NCI-H510A (cell line): ENCODE measurements around the gene BEND6.

Source experiments
- DNase-seq: peaks from one replicate; lab custom pipeline; 2025; lab: John Stamatoyannopoulos, UW

BEND6 gene

GRCh38 chr6:56940977-56941376 lies 13.9 kb upstream of the BEND6 start:
- no peak for DNase-seq

- DNase-seq: no peak
Observed at GRCh38 chr6:56944661-56945060, 10.2 kb upstream of the BEND6 start.

DNA sequence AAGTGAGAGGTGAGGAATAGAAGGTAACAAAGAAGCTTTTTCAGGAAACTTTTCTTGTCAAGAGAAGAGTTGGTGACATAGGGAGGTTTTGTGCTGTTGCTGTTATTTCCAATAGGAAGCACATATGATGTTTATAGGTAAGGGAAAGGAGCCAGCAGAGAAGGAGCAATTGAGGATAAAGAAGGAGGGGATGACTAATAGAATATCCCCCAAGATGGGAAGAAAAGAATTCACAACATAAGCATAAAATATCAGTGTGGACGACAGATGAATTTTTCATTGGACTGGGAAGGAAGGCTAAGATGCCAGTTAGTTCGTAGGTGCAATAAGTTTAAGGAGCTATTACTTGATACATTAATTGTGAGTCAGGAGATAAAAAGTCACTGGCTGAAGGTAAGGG lies 8.5 kb upstream of the BEND6 start:
- no peak for DNase-seq

DNA sequence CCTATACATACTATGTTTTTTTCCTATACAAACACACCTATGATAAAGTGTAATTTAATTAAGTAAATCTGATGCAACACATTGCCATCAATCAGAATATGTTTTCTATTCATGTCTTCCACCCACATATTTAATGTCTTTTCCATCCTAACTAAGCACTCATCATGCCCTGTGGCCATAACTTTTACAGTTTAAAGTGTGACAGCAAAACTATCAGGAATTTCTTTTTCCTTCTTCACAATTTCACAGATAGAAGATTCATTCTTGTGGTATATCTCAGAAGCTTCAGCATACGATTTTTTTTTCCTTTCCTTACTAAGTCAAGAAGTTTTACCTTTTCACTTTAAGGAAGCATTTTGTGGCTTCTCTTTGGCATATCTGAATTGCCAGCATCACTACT lies 7.0 kb upstream of the BEND6 start:
- DNase-seq: no peak

GRCh38 chr6:56949265-56949664 lies 5.6 kb upstream of the BEND6 start:
- DNase-seq: no peak

DNA sequence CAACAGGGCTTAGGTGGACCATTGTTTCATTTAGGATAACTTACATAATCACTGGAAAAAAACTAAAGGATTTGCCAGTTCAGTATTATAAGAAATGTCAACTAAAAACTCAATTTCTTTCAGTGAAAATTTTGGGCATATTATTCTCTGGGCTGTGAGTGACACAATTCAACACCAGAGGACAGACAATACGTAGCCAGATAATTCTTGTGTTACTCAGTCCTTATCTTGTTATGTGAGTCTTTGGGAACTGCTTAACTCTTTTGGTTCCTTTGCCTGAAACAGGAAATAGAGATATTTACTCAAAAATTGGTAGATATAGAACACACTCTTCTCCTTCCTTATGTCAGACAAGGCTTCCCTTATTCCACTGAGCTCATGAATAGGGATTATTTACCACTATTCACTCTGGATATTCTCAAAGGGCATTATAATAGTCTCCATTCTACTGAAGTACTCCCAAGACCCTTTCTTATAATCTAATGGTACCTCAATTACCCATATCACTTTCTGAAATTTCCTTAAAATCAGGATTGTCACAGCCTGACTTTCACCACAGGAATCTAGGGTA lies 4.9 kb upstream of the BEND6 start:
- no peak for DNase-seq

- DNase-seq: no peak
Observed at GRCh38 chr6:56951049-56951831, 3.7 kb upstream of the BEND6 start.

DNA sequence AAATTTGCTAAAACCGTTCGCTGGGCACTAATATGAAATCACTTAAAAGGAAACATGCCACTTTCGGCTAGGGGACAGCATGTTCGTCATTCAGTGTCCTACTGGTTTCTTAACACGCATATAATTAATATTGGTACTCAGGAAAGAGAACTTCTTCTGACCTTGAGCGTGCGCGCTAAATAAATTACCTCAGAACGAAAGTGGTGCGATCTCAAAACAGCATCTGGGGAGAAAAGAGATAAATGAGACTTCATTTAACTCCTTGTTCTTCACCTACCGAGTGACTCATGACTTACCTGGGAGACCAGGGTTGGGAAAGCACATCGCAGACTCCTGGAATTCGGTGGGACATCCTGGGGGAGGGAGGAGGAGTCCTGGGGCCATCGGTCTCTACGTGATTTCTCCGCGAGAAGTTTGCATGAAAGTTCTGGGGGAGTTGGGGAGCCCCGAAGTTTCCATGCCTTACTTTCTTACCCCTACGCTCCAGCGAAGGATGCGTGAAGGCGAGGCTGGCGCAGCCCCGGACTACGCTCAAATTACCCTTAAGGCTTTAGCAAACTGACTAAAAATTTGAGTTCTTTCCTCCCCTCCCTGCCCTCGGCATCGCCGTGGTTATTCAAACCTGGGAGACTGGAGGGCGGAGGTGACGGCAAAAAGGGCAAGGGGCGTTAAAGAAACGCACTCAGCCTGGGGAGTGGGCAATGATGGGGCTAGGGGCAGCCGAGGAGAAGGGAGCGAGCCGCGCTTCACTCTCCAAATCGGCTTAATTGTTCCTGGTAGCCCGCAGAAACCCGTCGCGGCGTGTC lies 1.1 kb upstream of the BEND6 start:
- DNase-seq: no peak

DNA sequence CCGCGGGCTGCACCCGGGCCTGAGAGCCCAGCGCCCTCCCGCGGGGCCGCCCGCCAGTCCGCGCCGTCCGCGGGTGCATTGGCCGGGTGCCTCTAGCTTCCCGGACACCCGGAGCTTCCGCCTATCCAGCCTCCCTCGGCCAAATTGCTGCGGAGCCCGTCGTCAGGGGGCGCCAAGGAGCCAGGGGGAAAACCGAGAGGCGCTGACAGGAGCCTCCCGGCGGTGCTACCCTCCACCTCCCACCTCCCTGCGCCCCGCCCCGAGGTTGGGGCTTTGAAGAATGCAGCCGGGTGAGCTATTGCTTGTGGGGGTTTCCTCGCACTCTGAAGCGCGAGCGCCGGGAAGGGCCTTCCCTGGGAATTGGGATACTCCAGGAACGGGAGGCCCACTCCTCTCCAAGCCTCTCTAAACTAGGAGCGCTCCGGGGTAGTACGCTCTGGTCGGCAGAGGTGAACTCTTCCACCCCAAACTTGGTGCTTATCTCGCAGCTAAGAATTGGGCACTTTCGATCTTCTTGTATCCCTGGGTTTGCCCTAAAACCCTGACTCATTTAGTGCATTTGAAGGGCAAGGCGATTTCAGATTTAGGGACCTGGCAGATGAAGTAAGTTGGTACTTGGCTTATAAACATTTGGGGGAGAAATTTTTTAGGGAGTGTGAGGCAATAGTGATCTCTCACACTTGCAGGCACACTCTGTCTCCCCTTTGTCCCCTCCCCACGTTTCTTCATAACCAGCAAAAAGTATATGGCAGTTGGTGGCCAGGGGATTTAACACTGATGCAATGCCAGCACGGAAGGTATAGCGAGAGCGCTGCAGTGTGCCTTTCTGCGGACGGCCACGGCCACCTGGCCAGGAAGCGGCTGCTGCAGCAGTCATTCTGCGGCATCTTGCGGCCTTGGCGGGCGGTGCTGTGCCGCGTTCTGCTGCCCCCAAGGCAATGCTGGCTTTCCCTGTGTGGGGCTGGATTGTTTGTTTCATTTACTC lies 556 bp downstream of the BEND6 start:
- peak; percentile 90 for DNase-seq

DNA sequence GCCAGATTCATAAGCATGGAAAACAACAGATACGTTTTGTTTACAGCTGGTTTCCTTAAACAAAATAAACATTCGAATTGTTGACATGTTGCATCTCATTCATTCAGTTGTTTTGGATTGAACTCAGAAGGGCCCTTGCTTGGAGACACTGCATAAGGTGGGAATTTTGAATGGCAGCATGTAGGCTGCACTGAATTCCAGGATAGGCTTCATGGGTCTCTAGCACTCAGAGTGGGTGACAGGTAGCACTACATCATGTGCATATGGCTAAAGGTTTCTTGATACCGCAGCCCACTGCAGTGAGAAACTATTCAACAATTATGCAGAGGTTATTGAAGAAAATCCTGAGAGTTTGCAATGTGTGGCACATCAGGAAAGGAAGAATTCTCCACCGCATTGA lies 1.6 kb downstream of the BEND6 start:
- no peak for DNase-seq

- DNase-seq: no peak
Observed at GRCh38 chr6:56957856-56958255, 2.9 kb downstream of the BEND6 start.

- no peak for DNase-seq
Observed at GRCh38 chr6:56958481-56958880, 3.6 kb downstream of the BEND6 start.

DNA sequence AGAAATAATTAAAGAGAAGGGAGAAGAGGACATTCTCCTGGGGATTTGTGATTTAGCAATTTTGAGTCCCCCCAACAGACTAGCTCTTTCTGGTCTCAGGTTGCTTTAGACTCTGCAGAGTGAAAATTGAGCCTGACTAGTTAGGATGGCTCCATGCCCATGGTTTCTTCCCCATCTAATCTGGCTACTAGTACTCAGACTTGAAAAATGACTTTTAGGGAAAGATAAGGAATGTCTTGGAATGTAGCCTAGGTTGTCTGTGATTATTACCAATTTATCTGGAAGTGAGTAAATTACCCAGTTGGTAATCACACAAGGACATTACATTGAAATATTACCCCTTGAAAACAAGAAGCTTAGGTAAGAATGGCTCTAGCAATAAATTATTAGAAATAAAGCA lies 4.2 kb downstream of the BEND6 start:
- DNase-seq: no peak

DNA sequence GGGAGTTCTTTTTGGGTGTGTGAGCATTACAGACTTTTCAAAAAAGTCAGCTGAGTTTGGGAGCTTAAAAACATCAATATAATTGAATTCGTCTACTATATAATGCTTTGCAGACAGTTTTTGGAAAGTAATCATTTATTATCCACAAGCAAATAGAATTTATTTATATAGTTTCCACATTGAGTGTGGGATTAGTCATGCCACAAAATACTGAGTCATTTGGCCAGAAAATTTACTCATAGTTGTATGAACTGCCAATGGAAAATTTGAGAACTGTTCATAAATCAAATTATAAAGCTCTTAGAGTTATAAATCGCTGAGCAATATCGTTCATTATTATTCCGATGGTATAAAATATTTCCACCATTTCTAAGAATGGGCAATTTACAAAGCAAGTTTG lies 5.0 kb downstream of the BEND6 start:
- no peak for DNase-seq

DNA sequence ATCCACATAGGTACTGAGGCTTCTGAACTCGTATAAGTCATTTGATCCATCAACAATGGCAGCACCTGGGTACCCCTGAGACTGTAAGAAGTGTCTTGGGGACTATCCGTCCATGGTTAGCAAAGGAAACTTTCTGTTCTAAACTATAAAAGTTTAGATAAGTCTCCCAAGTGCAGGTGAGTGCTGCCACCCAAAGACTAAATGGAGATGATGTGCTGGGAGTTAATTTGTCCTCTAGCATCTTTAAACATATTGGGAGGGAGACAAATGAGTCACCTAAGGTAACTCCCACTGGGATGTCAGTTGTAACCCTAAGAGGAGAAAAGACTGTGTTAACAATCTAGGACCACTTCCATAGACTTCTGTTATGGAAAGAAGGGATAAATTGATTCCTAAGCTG lies 6.2 kb downstream of the BEND6 start:
- DNase-seq: no peak

DNA sequence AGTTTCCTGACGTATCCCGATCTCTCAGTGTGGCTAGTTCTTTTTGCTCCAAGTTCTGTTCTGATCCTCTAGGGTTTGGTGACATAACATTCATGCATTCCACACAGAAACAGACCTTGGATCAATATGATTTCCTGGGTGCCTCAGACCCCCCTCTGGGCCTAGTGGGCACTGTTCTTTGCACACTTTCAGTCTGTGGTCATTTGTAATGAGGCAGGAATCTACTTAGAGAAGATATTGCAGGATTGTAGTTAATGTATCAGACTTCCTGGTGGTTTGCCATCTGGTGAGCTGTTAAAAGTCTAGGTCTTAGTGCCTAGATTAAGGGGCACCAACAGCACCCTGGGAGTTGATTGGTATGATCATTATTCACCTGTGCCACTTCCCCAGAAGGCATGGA lies 7.5 kb downstream of the BEND6 start:
- DNase-seq: no peak

DNA sequence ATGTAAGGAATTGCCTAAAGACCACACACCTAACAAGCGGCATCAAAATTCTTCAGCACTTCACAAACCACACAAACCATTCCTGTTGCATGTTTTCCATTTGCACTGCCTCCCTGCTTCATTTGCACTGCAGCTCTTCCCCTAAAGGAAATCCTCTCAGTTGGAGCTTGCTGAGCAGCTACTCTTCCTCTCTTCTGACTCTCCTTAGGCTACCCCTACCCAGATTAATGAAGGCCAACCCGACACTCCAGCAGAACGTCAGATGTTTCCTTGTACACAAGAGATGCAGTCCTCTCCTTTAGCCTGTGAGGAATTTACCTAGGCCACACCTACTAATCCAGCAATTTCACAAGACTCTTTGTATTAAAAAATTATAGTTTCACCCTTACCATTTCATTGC lies 8.1 kb downstream of the BEND6 start:
- no peak for DNase-seq

GRCh38 chr6:56963793-56964192 lies 8.9 kb downstream of the BEND6 start:
- no peak for DNase-seq

DNA sequence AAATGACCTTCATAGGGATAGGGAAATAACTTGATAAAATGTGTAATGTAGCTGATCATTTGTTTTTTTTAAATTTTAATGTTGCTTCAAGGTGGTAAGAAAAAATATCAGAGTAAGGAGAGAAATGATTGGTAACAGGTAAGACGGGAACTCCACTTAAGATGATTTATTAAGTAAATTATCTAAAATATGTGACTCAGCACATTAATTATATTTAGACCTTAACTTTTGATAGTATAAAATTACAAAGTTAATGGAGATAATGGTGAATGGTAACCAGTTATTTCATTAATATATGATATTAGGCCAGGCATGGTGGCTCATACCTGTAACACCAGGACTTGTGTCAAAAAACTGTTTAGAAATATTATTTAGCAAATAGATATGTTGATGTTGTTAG lies 10.2 kb downstream of the BEND6 start:
- no peak for DNase-seq

GRCh38 chr6:56970849-56971248 lies 15.9 kb downstream of the BEND6 start:
- DNase-seq: no peak

- no peak for DNase-seq
Observed at GRCh38 chr6:56977192-56977591, 22.3 kb downstream of the BEND6 start.

GRCh38 chr6:56978530-56978929 lies 23.6 kb downstream of the BEND6 start:
- DNase-seq: no peak
